Neutrophil (primary cell): ENCODE results near the gene RNF212B.
A peak's percentile ranks its signal among the peaks of the same experiment; 100 is the strongest.

Source experiments
- H3K27ac ChIP-seq: fragments of 200-600 bp; sonication (generic); 2 replicates; pipeline ENCODE4 v1.5.1; 2016; ENCODE audit warnings: mild to moderate bottlenecking, moderate library complexity
- H3K27me3 ChIP-seq: fragments of 200-600 bp; sonication (generic); 2 replicates; pipeline ENCODE4 v1.6.0; 2016; ENCODE audit warnings: mild to moderate bottlenecking
- H3K36me3 ChIP-seq: fragments of 200-600 bp; sonication (generic); 2 replicates; pipeline ENCODE4 v1.5.1; 2017
- H3K4me1 ChIP-seq, 2 experiments: fragments of 200-600 bp in 1 of 2; sonication (generic) in 1 of 2; 1 replicate in 1 of 2; 2 replicates in 1 of 2; pipeline versions ENCODE4 v1.5.1 to v1.6.1; 2013 to 2016; ENCODE audit warnings: low read depth in 1 of 2, low read length in 1 of 2, mild to moderate bottlenecking in 1 of 2, moderate library complexity in 1 of 2; ENCODE audit not compliant: control insufficient read depth in 1 of 2, insufficient read depth in 1 of 2
- H3K4me3 ChIP-seq, 2 experiments: fragments of 200-600 bp in 1 of 2; sonication (generic) in 1 of 2; 1 replicate in 1 of 2; 2 replicates in 1 of 2; pipeline ENCODE4 v1.5.1; 2013 to 2016; ENCODE audit warnings: low read depth in 1 of 2, low read length in 1 of 2, mild to moderate bottlenecking in 1 of 2, moderate library complexity in 1 of 2
- H3K9me3 ChIP-seq: fragments of 200-600 bp; sonication (generic); 2 replicates; pipeline ENCODE4 v1.5.1; 2016
- TF ChIP-seq, protein P1 (sequence below): fragments of 200-600 bp; sonication (generic); IDR thresholded peaks from 2 replicates; pipeline ENCODE4 v1.5.1; 2016; ENCODE audit warnings: antibody characterized with exemption

The RNF212B gene

GRCh38 chr14:23296012-23296777 is 58.5 kb downstream of the RNF212B start:
- H3K9me3 ChIP-seq = no peaks in the 10 kb centered on the region
- peak overlapping the region; percentile 43 for H3K27ac ChIP-seq
- H3K36me3 ChIP-seq = peaks cover 16% of the 10 kb centered on the region
- peaks cover 22 to 41% of the 10 kb centered on the region in 2 experiments for H3K4me1 ChIP-seq
- H3K27me3 ChIP-seq = no peaks in the 10 kb centered on the region
- TF ChIP-seq, protein P1, sequence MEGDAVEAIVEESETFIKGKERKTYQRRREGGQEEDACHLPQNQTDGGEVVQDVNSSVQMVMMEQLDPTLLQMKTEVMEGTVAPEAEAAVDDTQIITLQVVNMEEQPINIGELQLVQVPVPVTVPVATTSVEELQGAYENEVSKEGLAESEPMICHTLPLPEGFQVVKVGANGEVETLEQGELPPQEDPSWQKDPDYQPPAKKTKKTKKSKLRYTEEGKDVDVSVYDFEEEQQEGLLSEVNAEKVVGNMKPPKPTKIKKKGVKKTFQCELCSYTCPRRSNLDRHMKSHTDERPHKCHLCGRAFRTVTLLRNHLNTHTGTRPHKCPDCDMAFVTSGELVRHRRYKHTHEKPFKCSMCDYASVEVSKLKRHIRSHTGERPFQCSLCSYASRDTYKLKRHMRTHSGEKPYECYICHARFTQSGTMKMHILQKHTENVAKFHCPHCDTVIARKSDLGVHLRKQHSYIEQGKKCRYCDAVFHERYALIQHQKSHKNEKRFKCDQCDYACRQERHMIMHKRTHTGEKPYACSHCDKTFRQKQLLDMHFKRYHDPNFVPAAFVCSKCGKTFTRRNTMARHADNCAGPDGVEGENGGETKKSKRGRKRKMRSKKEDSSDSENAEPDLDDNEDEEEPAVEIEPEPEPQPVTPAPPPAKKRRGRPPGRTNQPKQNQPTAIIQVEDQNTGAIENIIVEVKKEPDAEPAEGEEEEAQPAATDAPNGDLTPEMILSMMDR = no peak
- no peak overlapping the region for H3K4me3 ChIP-seq

DNA sequence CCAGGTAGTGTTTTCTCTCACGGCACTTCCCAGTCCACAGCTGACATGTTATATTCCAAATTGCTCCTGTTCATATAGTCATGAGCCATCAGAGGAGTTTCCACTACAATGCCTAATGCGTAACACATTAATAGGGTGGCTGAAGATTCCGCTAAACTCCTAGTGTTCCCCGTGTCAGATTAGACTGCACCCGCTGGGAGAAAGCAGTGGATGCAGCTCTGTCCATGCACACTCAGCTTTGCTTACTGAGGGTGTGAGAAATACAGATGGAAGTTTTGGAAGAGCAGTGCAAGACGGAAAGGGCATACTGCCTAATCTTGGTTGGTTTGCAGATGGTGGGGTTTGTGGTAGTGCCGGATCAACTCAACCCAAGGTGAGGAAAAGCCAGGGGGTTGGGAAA is 59.4 kb downstream of the RNF212B start:
- H3K9me3 ChIP-seq = no peaks in the 10 kb centered on the region
- no peaks in the 10 kb centered on the region for H3K27me3 ChIP-seq
- peaks cover 16% of the 10 kb centered on the region for H3K36me3 ChIP-seq
- TF ChIP-seq, protein P1 = no peak
- no peak overlapping the region for H3K4me3 ChIP-seq
- no peak overlapping the region for H3K27ac ChIP-seq
- peaks cover 22 to 44% of the 10 kb centered on the region in 2 experiments for H3K4me1 ChIP-seq

DNA sequence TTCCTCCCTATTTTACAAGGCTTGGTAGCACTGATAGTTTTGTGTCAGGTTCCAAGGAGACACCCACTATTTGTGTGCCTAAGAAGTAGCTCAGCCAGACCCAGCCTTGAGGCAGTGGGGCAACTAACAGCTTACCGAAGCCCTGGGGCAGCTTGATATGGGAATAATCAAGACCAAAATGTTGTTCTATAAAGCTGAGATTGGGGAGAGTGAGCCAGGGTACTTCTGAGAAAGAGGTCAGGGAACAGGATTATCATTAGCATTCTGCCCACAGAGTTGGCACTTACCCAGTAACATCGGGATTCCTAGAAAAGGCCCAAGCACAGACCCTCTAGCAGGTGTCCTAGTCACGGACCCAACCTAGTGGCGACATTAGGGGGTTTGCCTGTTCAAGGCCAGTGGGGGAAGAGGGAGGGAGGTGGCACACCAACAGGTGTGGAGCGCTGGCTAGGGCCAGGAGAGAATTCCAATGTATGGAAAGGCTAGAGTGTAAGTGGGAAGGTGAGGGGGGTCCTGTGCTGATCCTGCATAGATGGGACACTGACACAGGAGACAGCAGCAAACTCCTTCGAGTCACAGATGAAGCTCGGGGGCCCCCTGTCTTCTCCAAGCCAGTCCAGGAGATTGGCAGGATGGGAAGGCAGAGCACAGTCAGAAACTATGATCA is 60.0 kb downstream of the RNF212B start:
- TF ChIP-seq, protein P1 = no peak
- Histone ChIP-seq H3K4me1 (peaks cover 23 to 48% of the 10 kb centered on the region in 2 experiments), H3K27ac (peak overlapping the region; percentile 44), H3K36me3 (peaks cover 16% of the 10 kb centered on the region), H3K4me3 (no peak overlapping the region), H3K9me3 (no peaks in the 10 kb centered on the region), H3K27me3 (no peaks in the 10 kb centered on the region)

- Histone ChIP-seq H3K9me3 (no peaks in the 10 kb centered on the region), H3K4me3 (no peak overlapping the region), H3K4me1 (peaks cover 24 to 49% of the 10 kb centered on the region in 2 experiments), H3K36me3 (peaks cover 16% of the 10 kb centered on the region), H3K27me3 (no peaks in the 10 kb centered on the region), H3K27ac (peak overlapping the region; percentile 44)
- TF ChIP-seq, protein P1 = no peak
Measured at GRCh38 chr14:23299211-23299957, 61.6 kb downstream of the RNF212B start.

DNA sequence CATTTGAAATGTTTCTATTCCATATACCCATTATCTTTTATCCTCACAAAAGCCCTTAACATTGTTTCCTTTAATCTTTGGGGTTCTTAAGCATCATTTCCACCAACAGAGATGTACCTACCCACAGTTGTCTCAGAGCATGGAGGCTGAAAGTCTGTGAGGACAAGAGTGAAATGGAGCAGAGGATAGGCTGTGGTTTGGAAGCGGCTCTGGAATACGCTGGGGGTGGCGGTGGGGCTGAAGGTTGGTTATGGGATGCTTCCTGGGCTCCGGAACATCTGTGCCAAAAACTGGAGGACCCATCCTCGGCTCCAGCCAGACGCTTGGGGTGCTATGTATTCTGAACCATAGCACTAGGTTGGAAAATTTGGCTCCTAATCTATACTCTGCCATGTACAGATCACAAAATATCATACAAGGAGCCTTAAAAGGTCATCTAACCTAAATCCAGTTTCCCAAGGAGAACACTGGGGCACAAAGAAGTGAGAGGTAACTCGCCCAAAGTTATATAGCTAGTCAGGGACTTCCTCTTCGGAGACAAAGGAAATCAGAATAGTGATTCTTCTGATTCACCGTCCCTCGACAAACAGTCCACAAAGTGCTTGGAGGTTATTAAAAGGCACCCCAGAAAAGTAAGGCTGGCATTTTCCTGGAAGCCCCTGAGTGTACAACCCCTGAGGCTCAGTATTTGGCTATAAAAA is 62.4 kb downstream of the RNF212B start:
- peak overlapping the region; percentile 99 for H3K27ac ChIP-seq
- TF ChIP-seq, protein P1 = no peak
- H3K4me1 ChIP-seq = peaks cover 17 to 41% of the 10 kb centered on the region in 2 experiments
- H3K9me3 ChIP-seq = no peaks in the 10 kb centered on the region
- H3K36me3 ChIP-seq = peaks cover 16% of the 10 kb centered on the region
- H3K27me3 ChIP-seq = no peaks in the 10 kb centered on the region
- H3K4me3 ChIP-seq = peak overlapping the region; percentile 94 to 99
